CD4-positive, alpha-beta T cell (primary cell): ENCODE data around the gene ZNRF3. TPM values are rescaled to one million over a fixed set of nuclear protein-coding genes. Genes with fewer than 3 reads are reported as not detected.

Experiments used
- ATAC-seq: fragments of 200-7000 bp; cut with Tn5 transposase; one replicate; pipeline ENCODE4 v1.10.0; 2022; ENCODE audit warnings: mild to moderate bottlenecking; ENCODE audit not compliant: poor library complexity
- CTCF ChIA-PET: fragments of 350-600 bp; sonication (Branson Sonifier 250); formaldehyde crosslinking; loops from one replicate; lab custom pipeline; 2021; ENCODE audit warnings: antibody characterized with exemption, inconsistent platforms; lab: Charles Lee
- POLR2A ChIA-PET: fragments of 350-600 bp; sonication (Branson Sonifier 250); formaldehyde crosslinking; loops from one replicate; lab custom pipeline; 2021; ENCODE audit warnings: antibody characterized with exemption, inconsistent platforms; lab: Charles Lee
- DNase-seq, 14 experiments: peaks; one replicate each; pipeline ENCODE4 v3.0.0-alpha.2; 2013 to 2020; ENCODE audit warnings: mixed read lengths in 2 of 14
- H3K27ac ChIP-seq, 2 donors: one replicate each; pipeline versions ENCODE4 v1.5.1 to v1.7.0; 2013; ENCODE audit warnings: low read length in 2 of 2, low read depth in 1 of 2, mild to moderate bottlenecking in 1 of 2
- H3K27me3 ChIP-seq, 2 experiments: 1 replicate in 1 of 2; 2 replicates in 1 of 2; pipeline versions ENCODE4 v1.6.1 to v1.7.0; 2013; ENCODE audit warnings: low read length in 2 of 2, control low read depth in 1 of 2, mild to moderate bottlenecking in 1 of 2, moderate library complexity in 1 of 2; ENCODE audit not compliant: insufficient read depth in 2 of 2, control insufficient read depth in 1 of 2
- H3K36me3 ChIP-seq: one replicate; pipeline ENCODE4 v1.6.1; 2013; ENCODE audit warnings: low read length, control low read depth; ENCODE audit not compliant: insufficient read depth
- H3K4me1 ChIP-seq: one replicate; pipeline ENCODE4 v1.6.1; 2013; ENCODE audit warnings: low read length, control low read depth; ENCODE audit not compliant: insufficient read depth
- H3K4me3 ChIP-seq: one replicate; pipeline ENCODE4 v1.5.1; 2013; ENCODE audit warnings: mild to moderate bottlenecking, low read length, moderate library complexity
- H3K9me3 ChIP-seq, 2 experiments: 1 replicate in 1 of 2; 2 replicates in 1 of 2; pipeline versions ENCODE4 v1.6.1 to v1.7.0; 2013; ENCODE audit warnings: low read length in 2 of 2, mild to moderate bottlenecking in 2 of 2, control low read depth in 1 of 2, moderate library complexity in 1 of 2; ENCODE audit not compliant: control insufficient read depth in 1 of 2, insufficient read depth in 1 of 2
- H3K27ac Mint-ChIP-seq: one replicate; pipeline ENCODE4 v1.8.0; 2020; ENCODE audit warnings: mixed read lengths
- H3K27me3 Mint-ChIP-seq: one replicate; pipeline ENCODE4 v1.8.0; 2021; ENCODE audit warnings: mixed read lengths
- H3K36me3 Mint-ChIP-seq: one replicate; pipeline ENCODE4 v1.8.0; 2021; ENCODE audit warnings: low read depth, mixed read lengths
- H3K4me1 Mint-ChIP-seq: one replicate; pipeline ENCODE4 v1.8.0; 2021; ENCODE audit warnings: low read depth, mixed read lengths
- H3K4me3 Mint-ChIP-seq: one replicate; pipeline ENCODE4 v1.8.0; 2020; ENCODE audit warnings: mild to moderate bottlenecking, mixed read lengths
- H3K9me3 Mint-ChIP-seq: one replicate; pipeline ENCODE4 v1.8.0; 2020; ENCODE audit warnings: mixed read lengths
- intact Hi-C, 2 experiments: fragments of 100-400 bp; cut with DNase I in 1 of 2; cut with micrococcal nuclease in 1 of 2; formaldehyde crosslinking; loops; one replicate each; pipeline versions ENCODE4 v1.15.1 to v1.9.0; 2023 to 2025; cut with DNase I, micrococcal nuclease
- total RNA-seq, 174 experiments: library from RNA in 2 of 174; stranded (reverse) in 2 of 174; gene quantifications; one replicate each; pipeline ENCODE4 v1.2.3 and lab custom pipeline; 2021 to 2026
- TF ChIP-seq, protein P1 (sequence below): fragments of 200-600 bp; IDR thresholded peaks from one replicate; pipeline ENCODE4 v1.8.0; 2022; ENCODE audit warnings: antibody characterized with exemption, mild to moderate bottlenecking

The ZNRF3 gene
- total RNA-seq, 2 experiments from 2014 or later = 0.38 to 0.61 TPM

DNA sequence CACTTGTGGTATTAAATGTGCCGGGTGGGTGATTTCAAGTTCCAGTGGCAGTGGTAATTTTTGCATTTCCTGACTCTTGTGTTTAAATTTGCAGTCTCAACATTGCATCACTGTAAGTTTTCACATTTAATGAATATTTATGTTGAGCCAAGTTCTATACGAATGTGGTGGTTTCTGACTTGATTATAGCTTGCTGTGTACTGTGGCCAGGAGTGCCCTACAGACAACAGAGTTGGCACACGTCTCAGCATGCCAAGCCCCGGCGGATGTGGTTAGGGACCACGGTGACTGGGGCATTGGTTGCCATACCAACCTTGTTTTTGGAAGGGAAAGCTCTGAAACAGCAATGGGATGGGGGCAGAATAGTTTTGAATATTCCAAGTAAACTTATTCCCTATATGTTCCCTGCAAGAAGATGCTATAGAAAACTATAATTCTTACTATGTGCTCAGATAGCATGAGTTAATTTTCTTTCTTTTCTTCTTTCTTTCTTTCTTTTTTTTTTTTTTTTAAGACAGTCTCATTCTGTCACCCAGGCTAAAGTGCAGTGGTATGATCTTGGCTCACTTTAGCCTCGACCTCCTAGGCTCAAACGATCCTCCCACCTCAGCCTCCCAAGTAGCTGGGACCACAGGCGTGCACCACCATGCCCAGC, 16.0 kb downstream of the ZNRF3 start:
- Mint-ChIP-seq H3K27me3 (peaks cover 14% of the 10 kb centered on the region), H3K27ac (no peak overlapping the region), H3K4me1 (peaks cover 21% of the 10 kb centered on the region), H3K4me3 (no peak overlapping the region), H3K9me3 (no peaks in the 10 kb centered on the region), H3K36me3 (no peaks in the 10 kb centered on the region)
- Histone ChIP-seq H3K4me3 (no peak overlapping the region), H3K9me3 (no peaks in the 10 kb centered on the region), H3K36me3 (no peaks in the 10 kb centered on the region), H3K4me1 (peaks cover 8% of the 10 kb centered on the region), H3K27ac (no peak overlapping the region), H3K27me3 (peaks cover 0 to 4% of the 10 kb centered on the region in 2 experiments)
- DNase-seq (peak in 13 of 14 experiments; percentile 6 to 67 (median 31)), ATAC-seq (peak; percentile 81)
- POLR2A ChIA-PET = interaction anchor here (1.5 kb wide), 1 partner anchor 16 kb away, joined by 8 read pairs; the partner anchor contains the start of gene ZNRF3
- intact Hi-C loops = no loop called here
- TF ChIP-seq, protein P1, sequence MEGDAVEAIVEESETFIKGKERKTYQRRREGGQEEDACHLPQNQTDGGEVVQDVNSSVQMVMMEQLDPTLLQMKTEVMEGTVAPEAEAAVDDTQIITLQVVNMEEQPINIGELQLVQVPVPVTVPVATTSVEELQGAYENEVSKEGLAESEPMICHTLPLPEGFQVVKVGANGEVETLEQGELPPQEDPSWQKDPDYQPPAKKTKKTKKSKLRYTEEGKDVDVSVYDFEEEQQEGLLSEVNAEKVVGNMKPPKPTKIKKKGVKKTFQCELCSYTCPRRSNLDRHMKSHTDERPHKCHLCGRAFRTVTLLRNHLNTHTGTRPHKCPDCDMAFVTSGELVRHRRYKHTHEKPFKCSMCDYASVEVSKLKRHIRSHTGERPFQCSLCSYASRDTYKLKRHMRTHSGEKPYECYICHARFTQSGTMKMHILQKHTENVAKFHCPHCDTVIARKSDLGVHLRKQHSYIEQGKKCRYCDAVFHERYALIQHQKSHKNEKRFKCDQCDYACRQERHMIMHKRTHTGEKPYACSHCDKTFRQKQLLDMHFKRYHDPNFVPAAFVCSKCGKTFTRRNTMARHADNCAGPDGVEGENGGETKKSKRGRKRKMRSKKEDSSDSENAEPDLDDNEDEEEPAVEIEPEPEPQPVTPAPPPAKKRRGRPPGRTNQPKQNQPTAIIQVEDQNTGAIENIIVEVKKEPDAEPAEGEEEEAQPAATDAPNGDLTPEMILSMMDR = no peak
- CTCF ChIA-PET = no interaction called here

DNA sequence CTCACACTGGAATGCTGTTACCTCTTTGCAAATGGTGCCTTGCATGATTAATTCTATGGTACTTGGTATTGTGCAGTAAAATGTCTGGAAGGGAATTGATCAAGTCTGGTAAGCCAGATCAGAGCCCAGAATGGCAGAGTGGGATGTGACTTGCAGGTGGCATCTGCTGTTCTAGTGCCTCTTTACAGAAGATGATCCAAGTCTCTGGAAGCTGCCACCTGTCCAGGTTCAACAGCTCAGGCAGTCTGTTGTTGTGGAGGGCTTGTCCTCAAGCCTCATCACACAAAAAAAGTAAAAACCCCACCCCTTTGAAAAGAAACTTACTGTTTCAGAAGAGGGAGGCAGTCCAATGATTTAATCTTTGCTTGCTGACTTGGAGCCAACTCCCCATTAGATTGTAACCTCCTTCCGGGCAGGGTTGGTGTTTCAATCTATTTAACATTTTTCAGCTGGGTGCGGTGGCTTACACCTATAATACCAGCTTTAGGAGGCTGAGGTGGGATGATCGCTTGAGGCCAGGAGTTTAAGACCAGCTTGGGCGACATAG, 17.1 kb downstream of the ZNRF3 start:
- intact Hi-C loops = no loop called here
- ATAC-seq = no peak
- ChIA-PET POLR2A (interaction anchor here (1.5 kb wide), 1 partner anchor 17 kb away, joined by 8 read pairs; the partner anchor contains the start of gene ZNRF3), CTCF (no interaction called here)
- H3K4me1 Mint-ChIP-seq = peaks cover 21% of the 10 kb centered on the region
- Histone ChIP-seq H3K4me1 (peaks cover 8% of the 10 kb centered on the region), H3K27me3 (peaks cover 0 to 4% of the 10 kb centered on the region in 2 experiments), H3K27ac (no peak overlapping the region), H3K4me3 (no peak overlapping the region), H3K36me3 (no peaks in the 10 kb centered on the region), H3K9me3 (no peaks in the 10 kb centered on the region)
- no peak for DNase-seq
- no peak overlapping the region for H3K27ac Mint-ChIP-seq
- TF ChIP-seq, protein P1 = no peak
- H3K27me3 Mint-ChIP-seq = peaks cover 14% of the 10 kb centered on the region
- H3K36me3 Mint-ChIP-seq = no peaks in the 10 kb centered on the region
- no peaks in the 10 kb centered on the region for H3K9me3 Mint-ChIP-seq
- H3K4me3 Mint-ChIP-seq = no peak overlapping the region

DNA sequence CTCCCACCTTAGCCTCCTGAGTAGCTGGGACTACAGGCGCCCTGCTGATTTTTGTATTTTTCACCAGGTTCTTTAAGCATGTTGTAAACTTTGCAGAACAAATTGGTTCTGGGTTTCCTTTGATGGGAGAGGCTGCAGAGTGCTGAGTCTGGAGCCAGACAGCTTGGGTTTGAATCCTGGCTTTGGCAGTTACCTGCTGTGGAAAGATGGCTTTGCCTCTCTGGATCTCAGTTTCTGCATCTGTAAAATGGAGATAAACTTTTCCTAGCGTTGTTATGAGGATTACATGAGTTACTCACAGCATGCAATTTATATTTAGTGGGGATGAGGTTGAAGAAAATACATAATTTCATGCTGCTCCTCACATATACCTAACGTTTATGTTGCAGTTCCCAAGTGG, 19.1 kb downstream of the ZNRF3 start:
- CTCF ChIA-PET = interaction anchor here (0.8 kb wide), 1 partner anchor 47 kb away, joined by 3 read pairs; no protein-coding TSS in a partner anchor
- peaks cover 21% of the 10 kb centered on the region for H3K4me1 Mint-ChIP-seq
- no peak for ATAC-seq

More for the DNA sequence above, 19.1 kb downstream of the ZNRF3 start:
- Histone ChIP-seq H3K9me3 (no peaks in the 10 kb centered on the region), H3K27me3 (peaks cover 0 to 4% of the 10 kb centered on the region in 2 experiments), H3K27ac (no peak overlapping the region), H3K4me3 (no peak overlapping the region), H3K36me3 (no peaks in the 10 kb centered on the region), H3K4me1 (peaks cover 8% of the 10 kb centered on the region)
- Mint-ChIP-seq H3K27me3 (peaks cover 22% of the 10 kb centered on the region), H3K27ac (no peak overlapping the region), H3K36me3 (no peaks in the 10 kb centered on the region), H3K4me3 (no peak overlapping the region), H3K9me3 (no peaks in the 10 kb centered on the region)
- no peak for DNase-seq
- POLR2A ChIA-PET = no interaction called here
- intact Hi-C loops = no loop called here
- TF ChIP-seq, protein P1 = no peak
